Smooth muscle cell (in vitro differentiated cells): ENCODE data around the gene TMEM109. TPM values are rescaled to one million over a fixed set of nuclear protein-coding genes. Genes with fewer than 3 reads are reported as not detected.

Experiments used
- DNase-seq: peaks from one replicate; lab custom pipeline; 2025; ENCODE audit not compliant: unreplicated experiment; lab: John Stamatoyannopoulos, UW
- H2AFZ ChIP-seq: fragments of 200-600 bp; sonication (generic); 2 replicates; pipeline ENCODE4 v1.6.0; 2016; ENCODE audit warnings: antibody characterized with exemption, low read depth, mild to moderate bottlenecking
- H3F3A ChIP-seq: fragments of 200-600 bp; sonication (generic); 2 replicates; pipeline ENCODE4 v1.6.0; 2017; ENCODE audit warnings: antibody characterized with exemption, low read depth
- H3K27ac ChIP-seq: fragments of 200-600 bp; sonication (generic); 2 replicates; pipeline ENCODE4 v1.5.1; 2016; ENCODE audit warnings: low read depth, mild to moderate bottlenecking
- H3K27me3 ChIP-seq: fragments of 200-600 bp; sonication (generic); 2 replicates; pipeline ENCODE4 v1.6.1; 2016; ENCODE audit warnings: low read depth, mild to moderate bottlenecking
- H3K36me3 ChIP-seq: fragments of 200-600 bp; sonication (generic); 2 replicates; pipeline ENCODE4 v1.5.1; 2016; ENCODE audit warnings: low read depth
- H3K4me1 ChIP-seq: fragments of 200-600 bp; sonication (generic); 2 replicates; pipeline ENCODE4 v1.5.1; 2016; ENCODE audit warnings: low read depth
- H3K4me2 ChIP-seq: fragments of 200-600 bp; sonication (generic); 2 replicates; pipeline ENCODE4 v1.6.0; 2016; ENCODE audit warnings: mild to moderate bottlenecking
- H3K4me3 ChIP-seq: fragments of 200-600 bp; sonication (generic); 2 replicates; pipeline ENCODE4 v1.5.1; 2016; ENCODE audit warnings: mild to moderate bottlenecking
- H3K79me2 ChIP-seq: fragments of 200-600 bp; sonication (generic); 2 replicates; pipeline ENCODE4 v1.6.0; 2016; ENCODE audit warnings: low read depth, mild to moderate bottlenecking
- H3K9ac ChIP-seq: fragments of 200-600 bp; sonication (generic); 2 replicates; pipeline ENCODE4 v1.6.0; 2016; ENCODE audit warnings: low read depth
- H3K9me3 ChIP-seq: fragments of 200-600 bp; sonication (generic); replicated peaks from 2 replicates; pipeline ENCODE4 v1.5.1; 2016; ENCODE audit warnings: low read depth
- H4K20me1 ChIP-seq: fragments of 200-600 bp; sonication (generic); 2 replicates; pipeline ENCODE4 v1.6.0; 2016; ENCODE audit warnings: low read depth
- WGBS: methylation state at CpG from one replicate; pipeline ENCODE4 v1.1.7; 2016; ENCODE audit warnings: low lambda C conversion rate; 5-methylcytosine and 5-hydroxymethylcytosine counted together
- polyA plus RNA-seq: library from polyadenylated mRNA; unstranded; fragments of >200 nt; fragmentation: Nextera tagmentation; extraction: Ambion mirVana; gene quantifications from 2 replicates; pipeline ENCODE4 v1.2.1, GENCODE V29; 2016
- total RNA-seq: library from RNA; depleted of rRNA; stranded (reverse); fragments of >200 nt; gene quantifications from 2 replicates; pipeline ENCODE4 v1.2.3, GENCODE V29; 2014
- TF ChIP-seq, protein P1 (sequence below): fragments of 200-600 bp; sonication (generic); IDR thresholded peaks from 2 replicates; pipeline ENCODE4 v1.5.1; 2017; ENCODE audit warnings: borderline replicate concordance, mild to moderate bottlenecking, antibody characterized with exemption; ENCODE audit not compliant: insufficient read depth, poor library complexity, severe bottlenecking

TMEM109 gene
- total and polyA plus RNA-seq, 2 experiments from 2014 or later, result 19.8 to 107 TPM

DNA sequence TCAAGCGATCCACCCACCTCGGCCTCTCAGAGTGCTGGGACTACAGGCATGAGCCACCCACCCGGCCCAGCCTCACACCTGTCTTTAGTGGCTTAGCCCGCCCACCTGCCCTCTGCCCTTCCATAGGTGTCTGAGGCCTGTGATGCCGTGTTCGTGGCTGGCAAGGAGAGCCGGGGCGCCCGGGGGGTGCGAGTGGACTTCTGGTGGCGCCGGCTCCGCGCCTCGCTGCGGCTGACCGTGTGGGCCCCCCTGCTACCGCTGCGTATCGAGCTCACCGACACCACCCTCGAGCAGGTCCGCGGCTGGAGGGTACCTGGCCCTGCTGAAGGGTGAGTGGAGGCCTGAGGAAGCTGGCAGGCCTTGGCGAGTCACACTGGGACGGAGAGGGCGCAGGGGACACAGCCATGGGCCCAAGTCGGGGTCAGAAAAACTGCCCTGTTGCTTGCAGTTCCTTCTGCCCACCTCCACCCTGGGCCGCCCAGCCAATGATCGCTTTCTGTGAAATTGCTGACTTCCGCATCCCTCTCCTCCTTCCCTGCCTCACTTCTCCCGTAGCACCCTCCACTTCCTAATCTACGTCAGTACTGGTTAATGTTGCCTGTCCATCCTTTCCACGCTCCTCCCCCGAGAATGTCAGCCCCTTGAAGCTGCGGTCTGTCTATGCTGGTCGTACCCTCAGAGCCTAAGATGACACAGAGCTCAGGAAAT lies 19.6 kb downstream of the TMEM109 start:
- H2AFZ ChIP-seq, result no peak overlapping the region
- H3K27ac ChIP-seq, result no peak overlapping the region
- H3K4me1 ChIP-seq, result no peaks in the 10 kb centered on the region
- 97% methylated on average over 36 of the region's 37 CpGs for WGBS
- DNase-seq, result no peak
- H3K27me3 ChIP-seq, result no peaks in the 10 kb centered on the region
- H4K20me1 ChIP-seq, result no peaks in the 10 kb centered on the region
- no peaks in the 10 kb centered on the region for H3F3A ChIP-seq
- no peaks in the 10 kb centered on the region for H3K79me2 ChIP-seq
- no peaks in the 10 kb centered on the region for H3K9me3 ChIP-seq
- H3K4me3 ChIP-seq, result no peak overlapping the region
- no peaks in the 10 kb centered on the region for H3K36me3 ChIP-seq
- no peak overlapping the region for H3K9ac ChIP-seq
- TF ChIP-seq, protein P1, sequence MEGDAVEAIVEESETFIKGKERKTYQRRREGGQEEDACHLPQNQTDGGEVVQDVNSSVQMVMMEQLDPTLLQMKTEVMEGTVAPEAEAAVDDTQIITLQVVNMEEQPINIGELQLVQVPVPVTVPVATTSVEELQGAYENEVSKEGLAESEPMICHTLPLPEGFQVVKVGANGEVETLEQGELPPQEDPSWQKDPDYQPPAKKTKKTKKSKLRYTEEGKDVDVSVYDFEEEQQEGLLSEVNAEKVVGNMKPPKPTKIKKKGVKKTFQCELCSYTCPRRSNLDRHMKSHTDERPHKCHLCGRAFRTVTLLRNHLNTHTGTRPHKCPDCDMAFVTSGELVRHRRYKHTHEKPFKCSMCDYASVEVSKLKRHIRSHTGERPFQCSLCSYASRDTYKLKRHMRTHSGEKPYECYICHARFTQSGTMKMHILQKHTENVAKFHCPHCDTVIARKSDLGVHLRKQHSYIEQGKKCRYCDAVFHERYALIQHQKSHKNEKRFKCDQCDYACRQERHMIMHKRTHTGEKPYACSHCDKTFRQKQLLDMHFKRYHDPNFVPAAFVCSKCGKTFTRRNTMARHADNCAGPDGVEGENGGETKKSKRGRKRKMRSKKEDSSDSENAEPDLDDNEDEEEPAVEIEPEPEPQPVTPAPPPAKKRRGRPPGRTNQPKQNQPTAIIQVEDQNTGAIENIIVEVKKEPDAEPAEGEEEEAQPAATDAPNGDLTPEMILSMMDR, result no peak
- no peak overlapping the region for H3K4me2 ChIP-seq

DNA sequence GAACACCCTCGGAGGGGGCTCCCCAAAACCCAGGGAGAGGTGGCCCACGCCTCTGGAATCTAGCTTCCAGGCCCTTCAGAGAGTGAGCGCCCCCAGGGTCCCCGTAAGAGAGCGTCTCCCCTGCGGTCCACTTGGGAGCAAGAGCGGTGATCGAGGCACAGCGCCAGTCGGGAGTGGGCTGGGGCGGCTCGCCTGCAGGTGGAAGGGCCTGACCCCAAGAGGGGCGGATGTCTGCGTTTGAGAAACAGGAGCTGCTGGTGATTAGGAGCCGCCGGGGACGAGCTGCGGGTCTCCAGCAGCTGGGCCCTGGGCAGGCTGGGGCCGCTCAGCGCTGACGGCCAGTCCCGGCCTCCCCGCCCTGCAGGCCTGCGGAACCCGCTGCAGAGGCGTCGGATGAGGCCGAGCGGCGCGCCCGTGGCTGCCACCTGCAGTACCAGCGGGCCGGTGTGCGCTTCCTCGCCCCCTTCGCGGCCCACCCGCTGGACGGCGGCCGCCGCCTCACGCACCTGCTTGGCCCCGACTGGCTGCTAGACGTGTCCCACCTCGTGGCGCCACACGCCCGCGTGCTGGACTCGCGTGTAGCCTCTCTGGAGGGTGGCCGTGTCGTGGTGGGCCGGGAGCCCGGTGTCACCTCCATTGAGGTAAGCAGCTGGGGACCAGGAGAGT lies 20.3 kb downstream of the TMEM109 start:
- WGBS, result 96% methylated on average over 47 of the region's 57 CpGs
- Histone ChIP-seq H3K27ac (no peak overlapping the region), H2AFZ (no peak overlapping the region), H3K4me1 (no peaks in the 10 kb centered on the region), H3K36me3 (no peaks in the 10 kb centered on the region), H3F3A (no peaks in the 10 kb centered on the region), H3K27me3 (no peaks in the 10 kb centered on the region), H3K9ac (no peak overlapping the region), H3K9me3 (no peaks in the 10 kb centered on the region), H3K4me3 (no peak overlapping the region), H3K4me2 (no peak overlapping the region), H3K79me2 (no peaks in the 10 kb centered on the region), H4K20me1 (no peaks in the 10 kb centered on the region)
- TF ChIP-seq, protein P1, result no peak
- DNase-seq, result no peak

DNA sequence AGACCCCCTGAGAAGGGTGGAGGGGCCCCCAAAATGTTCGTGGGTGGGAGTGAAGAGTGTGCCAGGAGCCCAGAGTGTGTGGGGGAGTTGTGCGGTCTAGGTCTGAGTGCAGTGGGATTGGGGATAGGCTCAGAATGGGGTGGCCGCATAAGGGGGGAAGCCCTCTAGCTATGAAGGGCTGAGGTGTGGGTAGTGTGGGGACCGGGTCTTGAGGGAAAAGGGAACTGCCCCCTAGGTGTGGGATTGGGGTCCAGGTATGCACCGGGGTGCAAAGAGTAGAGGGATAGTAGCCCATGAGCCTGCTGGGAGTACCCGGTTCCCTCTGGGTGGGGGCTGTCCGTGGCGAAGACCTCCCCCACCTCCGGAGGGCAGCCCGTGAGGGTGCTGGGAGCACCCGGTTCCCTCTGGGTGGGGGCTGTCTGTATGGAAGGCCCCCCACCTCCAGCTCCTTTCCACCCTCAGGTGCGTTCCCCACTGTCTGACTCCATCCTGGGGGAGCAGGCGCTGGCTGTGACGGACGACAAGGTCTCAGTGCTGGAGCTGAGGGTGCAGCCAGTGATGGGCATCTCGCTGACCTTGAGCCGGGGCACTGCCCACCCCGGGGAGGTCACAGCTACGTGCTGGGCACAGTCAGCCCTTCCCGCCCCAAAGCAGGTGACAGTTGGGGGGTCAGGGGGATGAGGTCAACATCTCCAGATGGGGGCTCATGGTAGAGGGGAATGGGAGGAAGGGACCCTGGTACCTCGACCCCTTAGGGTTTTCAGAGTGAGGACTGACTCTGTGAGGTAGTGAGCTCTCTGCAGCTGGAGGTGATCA lies 21.0 kb downstream of the TMEM109 start:
- H3F3A ChIP-seq, result no peaks in the 10 kb centered on the region
- no peaks in the 10 kb centered on the region for H3K9me3 ChIP-seq
- no peaks in the 10 kb centered on the region for H3K27me3 ChIP-seq
- no peak overlapping the region for H3K4me3 ChIP-seq
- no peaks in the 10 kb centered on the region for H3K36me3 ChIP-seq
- H3K4me1 ChIP-seq, result no peaks in the 10 kb centered on the region
- WGBS, result 95% methylated on average over 20 of the region's 21 CpGs
- no peak overlapping the region for H3K27ac ChIP-seq
- DNase-seq, result no peak
- TF ChIP-seq, protein P1, result no peak
- H4K20me1 ChIP-seq, result no peaks in the 10 kb centered on the region
- no peak overlapping the region for H2AFZ ChIP-seq
- no peak overlapping the region for H3K9ac ChIP-seq
- no peaks in the 10 kb centered on the region for H3K79me2 ChIP-seq
- no peak overlapping the region for H3K4me2 ChIP-seq
